ENCODE results near the gene MMP24OS.

The MMP24OS gene

DNA sequence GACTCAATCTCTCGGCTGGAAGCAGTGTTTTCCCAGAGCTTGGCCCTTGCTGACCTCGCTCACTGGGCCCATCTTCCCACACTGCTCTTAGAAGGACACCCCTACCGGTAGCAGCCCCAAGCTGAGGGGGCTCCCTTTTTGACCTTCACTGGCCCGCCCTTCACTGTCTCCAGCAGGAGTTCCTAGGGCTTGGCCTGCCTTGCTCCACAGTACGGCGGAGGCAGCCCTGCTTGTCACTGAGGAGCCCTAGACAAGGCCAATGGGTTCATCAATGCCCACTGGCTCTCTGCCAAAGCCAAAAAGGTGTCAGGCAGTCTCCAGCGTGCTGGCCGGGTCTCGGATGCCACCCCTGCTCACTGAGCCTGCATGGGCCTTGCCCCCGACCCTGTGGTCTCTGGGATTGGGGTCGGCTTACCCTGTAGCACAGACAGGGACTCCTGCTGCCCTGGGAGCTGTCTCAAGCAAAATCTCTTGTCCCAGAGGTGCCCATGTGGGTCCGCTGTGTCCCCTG, 2.1 kb downstream of the MMP24OS start:
- no peaks in the 10 kb centered on the region for H3K9me3 ChIP-seq (ENCODE audit: control insufficient read depth in 1 of 2, low read length in 2 of 2)
- H3K27ac ChIP-seq (ENCODE audit: low read depth, low read length) = no peak overlapping the region
- peaks cover 10 to 28% of the 10 kb centered on the region in 2 donors for H3K4me1 ChIP-seq (ENCODE audit: control insufficient read depth in 1 of 2, insufficient read depth in 2 of 2, low read length in 2 of 2)
- H3K27me3 ChIP-seq (ENCODE audit: control insufficient read depth in 1 of 2, insufficient read depth in 2 of 2, low read length in 2 of 2) = no peaks in the 10 kb centered on the region
- peaks cover 40 to 66% of the 10 kb centered on the region in 2 donors for H3K36me3 ChIP-seq (ENCODE audit: control insufficient read depth in 1 of 2, insufficient read depth in 2 of 2, low read length in 2 of 2)
- no peak overlapping the region for H3K4me3 ChIP-seq (ENCODE audit: low read depth in 1 of 2, low read length in 2 of 2)
- peak overlapping the region in 1 of 2 donors; percentile 75 for H3K9ac ChIP-seq (ENCODE audit: low read depth in 1 of 2, low read length in 2 of 2)

DNA sequence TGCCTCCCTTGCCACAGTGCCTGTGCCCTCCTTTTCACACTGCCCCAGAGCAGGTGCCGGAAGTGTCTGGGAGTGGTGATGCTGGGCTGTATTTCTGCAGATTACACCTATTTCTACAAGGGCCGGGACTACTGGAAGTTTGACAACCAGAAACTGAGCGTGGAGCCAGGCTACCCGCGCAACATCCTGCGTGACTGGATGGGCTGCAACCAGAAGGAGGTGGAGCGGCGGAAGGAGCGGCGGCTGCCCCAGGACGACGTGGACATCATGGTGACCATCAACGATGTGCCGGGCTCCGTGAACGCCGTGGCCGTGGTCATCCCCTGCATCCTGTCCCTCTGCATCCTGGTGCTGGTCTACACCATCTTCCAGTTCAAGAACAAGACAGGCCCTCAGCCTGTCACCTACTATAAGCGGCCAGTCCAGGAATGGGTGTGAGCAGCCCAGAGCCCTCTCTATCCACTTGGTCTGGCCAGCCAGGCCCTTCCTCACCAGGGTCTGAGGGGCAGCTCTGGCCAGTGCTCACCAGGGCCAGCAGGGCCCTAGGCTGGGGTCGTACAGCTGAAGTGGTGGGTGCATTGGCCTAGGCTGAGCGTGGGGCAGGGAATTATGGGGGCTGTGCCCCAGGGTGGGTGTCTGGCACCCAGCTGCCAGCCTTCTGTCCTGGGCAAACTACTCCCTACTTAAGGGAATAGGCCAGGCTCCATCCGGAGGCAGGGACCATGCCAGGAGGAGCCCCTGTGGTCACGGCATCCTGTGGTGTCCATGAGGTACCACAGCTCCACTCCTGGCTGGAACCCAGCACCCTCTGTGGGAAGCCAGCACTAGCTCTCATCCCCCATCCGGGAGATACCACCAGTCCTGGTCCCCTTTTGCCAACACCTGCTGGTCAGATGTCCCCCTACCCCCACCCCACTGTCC, 3.5 kb downstream of the MMP24OS start:
- peaks cover 10 to 25% of the 10 kb centered on the region in 2 donors for H3K4me1 ChIP-seq (ENCODE audit: control insufficient read depth in 1 of 2, insufficient read depth in 2 of 2, low read length in 2 of 2)
- no peaks in the 10 kb centered on the region for H3K27me3 ChIP-seq (ENCODE audit: control insufficient read depth in 1 of 2, insufficient read depth in 2 of 2, low read length in 2 of 2)
- no peak overlapping the region for H3K4me3 ChIP-seq (ENCODE audit: low read depth in 1 of 2, low read length in 2 of 2)
- no peak overlapping the region for H3K27ac ChIP-seq (ENCODE audit: low read depth, low read length)
- no peak overlapping the region for H3K9ac ChIP-seq (ENCODE audit: low read depth in 1 of 2, low read length in 2 of 2)
- peaks cover 28 to 52% of the 10 kb centered on the region in 2 donors for H3K36me3 ChIP-seq (ENCODE audit: control insufficient read depth in 1 of 2, insufficient read depth in 2 of 2, low read length in 2 of 2)
- H3K9me3 ChIP-seq (ENCODE audit: control insufficient read depth in 1 of 2, low read length in 2 of 2) = no peaks in the 10 kb centered on the region

DNA sequence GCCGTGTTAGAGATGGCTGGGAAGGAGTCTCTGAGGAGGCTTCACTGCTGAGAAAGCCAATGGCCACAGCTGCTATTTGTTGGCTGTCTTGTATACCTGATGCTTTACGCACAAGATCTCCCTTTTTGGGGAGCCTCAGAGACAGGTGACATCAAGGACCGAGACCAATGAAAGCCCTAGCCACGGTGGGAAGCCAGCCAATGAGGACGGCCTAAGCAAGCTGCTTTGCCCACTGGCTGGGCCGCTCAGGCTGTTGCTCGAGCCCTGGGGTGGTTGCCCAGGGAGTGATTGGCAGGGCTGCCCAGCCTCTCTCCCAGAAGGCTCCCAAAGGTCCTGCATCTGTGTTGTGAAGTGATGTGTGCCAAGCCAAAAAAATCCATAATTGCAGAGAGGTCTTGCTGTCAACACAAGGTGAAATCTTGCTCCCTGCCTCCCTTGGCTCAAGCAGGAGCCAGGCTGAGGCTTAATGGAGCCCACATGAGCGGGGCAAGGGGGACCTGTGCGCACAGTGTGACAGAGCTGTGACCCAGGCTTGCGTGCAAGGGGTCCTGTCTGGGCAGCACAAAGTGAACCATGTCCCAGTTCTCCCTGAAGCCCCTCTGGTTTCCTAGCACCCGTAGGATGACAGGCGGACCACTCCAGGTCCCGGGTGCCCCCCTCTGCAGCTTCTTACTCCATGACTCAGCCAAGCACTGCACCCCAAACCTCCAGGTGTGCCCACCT, 4.3 kb downstream of the MMP24OS start:
- peaks cover 20 to 44% of the 10 kb centered on the region in 2 donors for H3K36me3 ChIP-seq (ENCODE audit: control insufficient read depth in 1 of 2, insufficient read depth in 2 of 2, low read length in 2 of 2)

DNA sequence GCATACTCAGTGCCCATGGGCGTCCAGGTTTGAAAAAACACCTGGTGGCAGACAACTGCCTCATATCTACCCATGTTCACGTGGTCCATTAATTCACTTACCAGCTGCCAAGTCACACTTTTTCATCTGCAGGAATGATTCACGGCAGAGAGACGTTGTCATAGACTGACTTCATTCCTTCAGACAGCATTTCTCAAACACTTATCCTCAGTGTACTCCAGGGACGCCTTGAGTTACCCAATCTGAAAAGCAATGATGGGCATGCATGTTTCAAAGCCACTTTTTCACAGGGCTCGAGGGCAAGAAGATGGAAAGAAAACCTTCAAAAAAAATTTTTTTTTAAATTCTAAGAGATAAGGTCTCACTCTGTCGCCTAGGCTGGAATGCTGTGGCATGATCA, 6.0 kb downstream of the MMP24OS start:
- no peaks in the 10 kb centered on the region for H3K9me3 ChIP-seq (ENCODE audit: control insufficient read depth in 1 of 2, low read length in 2 of 2)
- H3K36me3 ChIP-seq (ENCODE audit: control insufficient read depth in 1 of 2, insufficient read depth in 2 of 2, low read length in 2 of 2) = peaks cover 23 to 56% of the 10 kb centered on the region in 2 donors
- peaks cover 14 to 19% of the 10 kb centered on the region in 2 donors for H3K4me1 ChIP-seq (ENCODE audit: control insufficient read depth in 1 of 2, insufficient read depth in 2 of 2, low read length in 2 of 2)
- no peak overlapping the region for H3K4me3 ChIP-seq (ENCODE audit: low read depth in 1 of 2, low read length in 2 of 2)
- H3K27me3 ChIP-seq (ENCODE audit: control insufficient read depth in 1 of 2, insufficient read depth in 2 of 2, low read length in 2 of 2) = no peaks in the 10 kb centered on the region
- H3K9ac ChIP-seq (ENCODE audit: low read depth in 1 of 2, low read length in 2 of 2) = no peak overlapping the region
- H3K27ac ChIP-seq (ENCODE audit: low read depth, low read length) = no peak overlapping the region

More for the DNA sequence above, 4.3 kb downstream of the MMP24OS start:
- Histone ChIP-seq H3K27ac (ENCODE audit: low read depth, low read length) (no peak overlapping the region), H3K27me3 (ENCODE audit: control insufficient read depth in 1 of 2, insufficient read depth in 2 of 2, low read length in 2 of 2) (no peaks in the 10 kb centered on the region), H3K4me1 (ENCODE audit: control insufficient read depth in 1 of 2, insufficient read depth in 2 of 2, low read length in 2 of 2) (peaks cover 14 to 23% of the 10 kb centered on the region in 2 donors), H3K9ac (ENCODE audit: low read depth in 1 of 2, low read length in 2 of 2) (no peak overlapping the region), H3K9me3 (ENCODE audit: control insufficient read depth in 1 of 2, low read length in 2 of 2) (no peaks in the 10 kb centered on the region), H3K4me3 (ENCODE audit: low read depth in 1 of 2, low read length in 2 of 2) (no peak overlapping the region)

DNA sequence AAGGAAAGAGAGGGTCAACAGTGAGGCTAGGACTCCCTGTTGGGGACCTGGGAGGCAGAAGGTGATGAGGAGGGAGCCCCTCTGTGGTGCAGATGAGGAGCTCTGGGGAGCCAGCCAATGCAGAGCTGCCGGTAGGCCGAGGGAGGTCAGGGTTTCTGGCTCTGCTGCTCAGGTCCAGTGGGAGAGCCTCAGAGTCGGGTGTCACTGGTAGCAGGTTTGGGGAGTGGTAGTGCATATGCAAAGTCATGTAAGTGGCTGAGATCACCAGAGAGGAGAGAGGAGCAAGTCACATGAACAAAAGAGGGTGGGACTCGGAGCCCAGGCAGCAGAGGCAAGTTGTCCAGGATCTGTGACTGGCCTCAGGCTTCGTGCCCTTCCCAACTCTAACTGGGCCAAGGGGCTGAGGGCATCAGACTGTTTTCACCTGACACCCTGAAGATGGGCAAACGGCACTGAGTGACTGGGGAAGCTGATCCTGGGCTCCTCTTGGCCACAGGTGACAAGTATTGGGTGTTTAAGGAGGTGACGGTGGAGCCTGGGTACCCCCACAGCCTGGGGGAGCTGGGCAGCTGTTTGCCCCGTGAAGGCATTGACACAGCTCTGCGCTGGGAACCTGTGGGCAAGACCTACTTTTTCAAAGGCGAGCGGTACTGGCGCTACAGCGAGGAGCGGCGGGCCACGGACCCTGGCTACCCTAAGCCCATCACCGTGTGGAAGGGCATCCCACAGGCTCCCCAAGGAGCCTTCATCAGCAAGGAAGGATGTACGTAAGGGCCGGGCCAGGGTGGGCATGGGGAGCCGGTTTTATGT, 6.6 kb downstream of the MMP24OS start:
- H3K4me3 ChIP-seq (ENCODE audit: low read depth in 1 of 2, low read length in 2 of 2) = no peak overlapping the region
- peaks cover 23 to 58% of the 10 kb centered on the region in 2 donors for H3K36me3 ChIP-seq (ENCODE audit: control insufficient read depth in 1 of 2, insufficient read depth in 2 of 2, low read length in 2 of 2)
- H3K9ac ChIP-seq (ENCODE audit: low read depth in 1 of 2, low read length in 2 of 2) = no peak overlapping the region
- H3K4me1 ChIP-seq (ENCODE audit: control insufficient read depth in 1 of 2, insufficient read depth in 2 of 2, low read length in 2 of 2) = peaks cover 9 to 13% of the 10 kb centered on the region in 2 donors
- no peak overlapping the region for H3K27ac ChIP-seq (ENCODE audit: low read depth, low read length)
- H3K9me3 ChIP-seq (ENCODE audit: control insufficient read depth in 1 of 2, low read length in 2 of 2) = no peaks in the 10 kb centered on the region
- H3K27me3 ChIP-seq (ENCODE audit: control insufficient read depth in 1 of 2, insufficient read depth in 2 of 2, low read length in 2 of 2) = no peaks in the 10 kb centered on the region

DNA sequence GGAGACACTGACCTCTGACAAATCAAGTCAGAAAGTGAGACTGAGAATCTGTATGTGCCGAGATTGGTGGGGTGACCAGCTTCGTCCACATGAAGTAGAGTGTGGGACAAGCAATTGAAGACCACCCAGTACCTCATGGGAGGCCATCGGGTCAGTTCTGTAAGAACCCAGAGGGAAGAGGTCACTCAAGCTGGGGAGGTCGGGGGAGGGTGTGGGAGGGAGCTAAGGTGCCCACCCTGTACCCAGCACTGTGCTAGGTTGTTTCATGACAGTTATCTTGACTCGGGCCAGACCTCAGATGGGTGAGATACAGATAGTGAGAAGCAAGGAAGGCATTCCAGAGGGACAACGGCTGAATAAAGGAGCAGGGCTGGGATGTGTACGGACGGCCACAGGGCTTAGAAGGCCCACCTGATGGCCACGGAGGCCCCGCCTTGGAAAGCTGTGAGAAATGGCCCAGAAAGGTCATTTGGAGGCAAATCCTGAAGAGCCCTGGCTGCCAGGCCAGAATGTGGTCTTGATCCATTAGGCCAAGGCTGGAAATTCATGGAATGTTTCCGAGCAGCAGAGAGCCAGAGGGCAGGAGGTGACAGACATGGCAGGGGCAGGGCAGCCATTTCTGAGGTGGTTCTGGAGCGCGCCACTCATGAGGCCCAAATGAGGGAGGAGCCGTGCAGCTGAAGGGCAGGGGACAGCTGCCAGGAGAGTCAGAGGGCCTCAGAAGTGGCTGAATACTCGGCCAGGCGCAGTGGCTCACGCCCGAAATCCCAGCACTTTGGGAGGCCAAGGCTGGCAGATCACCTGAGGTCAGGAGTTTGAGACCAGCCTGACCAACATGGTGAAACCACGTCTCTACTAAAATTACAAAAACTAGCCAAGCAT, 7.7 kb downstream of the MMP24OS start:
- H3K36me3 ChIP-seq (ENCODE audit: control insufficient read depth in 1 of 2, insufficient read depth in 2 of 2, low read length in 2 of 2) = peaks cover 20 to 52% of the 10 kb centered on the region in 2 donors
- H3K4me1 ChIP-seq (ENCODE audit: control insufficient read depth in 1 of 2, insufficient read depth in 2 of 2, low read length in 2 of 2) = peaks cover 4 to 10% of the 10 kb centered on the region in 2 donors
- no peak overlapping the region for H3K9ac ChIP-seq (ENCODE audit: low read depth in 1 of 2, low read length in 2 of 2)
- no peak overlapping the region for H3K27ac ChIP-seq (ENCODE audit: low read depth, low read length)
- no peak overlapping the region for H3K4me3 ChIP-seq (ENCODE audit: low read depth in 1 of 2, low read length in 2 of 2)
- no peaks in the 10 kb centered on the region for H3K27me3 ChIP-seq (ENCODE audit: control insufficient read depth in 1 of 2, insufficient read depth in 2 of 2, low read length in 2 of 2)
- no peaks in the 10 kb centered on the region for H3K9me3 ChIP-seq (ENCODE audit: control insufficient read depth in 1 of 2, low read length in 2 of 2)

DNA sequence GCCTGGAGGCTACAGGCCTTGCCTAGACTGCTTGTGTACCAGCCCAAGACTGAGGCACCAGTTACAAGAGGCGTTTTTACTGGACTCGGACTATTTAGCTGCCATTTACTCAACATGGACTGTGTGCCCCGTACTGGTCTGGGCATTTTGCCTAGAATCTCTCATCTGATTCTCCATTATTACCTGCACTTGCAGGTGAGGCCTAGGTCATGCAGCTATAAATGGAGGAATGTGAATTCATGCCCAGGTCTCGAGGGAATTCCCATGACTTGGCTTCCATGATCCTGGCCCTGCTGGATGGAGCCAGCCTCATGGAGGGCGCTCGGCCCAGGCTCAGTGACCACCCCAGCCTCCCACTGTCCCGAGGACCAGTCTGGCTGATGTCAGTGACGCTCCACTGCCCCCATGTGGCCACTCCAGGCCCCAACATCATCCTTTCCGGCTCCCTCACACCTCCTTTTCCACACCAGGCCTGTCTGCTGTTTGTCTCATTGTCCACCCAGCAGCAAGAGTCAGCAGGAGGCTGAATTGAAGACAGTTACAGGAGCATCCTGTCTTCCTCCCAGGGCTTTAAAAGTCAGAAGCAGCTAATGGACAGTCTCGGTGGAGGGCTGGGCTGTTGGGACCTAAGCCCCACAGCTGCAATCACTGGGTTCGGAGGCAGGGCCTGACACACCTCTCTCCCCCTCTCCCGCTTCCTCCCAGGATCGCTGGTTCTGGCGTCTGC, 8.7 kb downstream of the MMP24OS start:
- peak overlapping the region in 1 of 2 donors; percentile 12 for H3K9ac ChIP-seq (ENCODE audit: low read depth in 1 of 2, low read length in 2 of 2)
- H3K9me3 ChIP-seq (ENCODE audit: control insufficient read depth in 1 of 2, low read length in 2 of 2) = no peaks in the 10 kb centered on the region
- H3K36me3 ChIP-seq (ENCODE audit: control insufficient read depth in 1 of 2, insufficient read depth in 2 of 2, low read length in 2 of 2) = peaks cover 20 to 43% of the 10 kb centered on the region in 2 donors
- H3K27me3 ChIP-seq (ENCODE audit: control insufficient read depth in 1 of 2, insufficient read depth in 2 of 2, low read length in 2 of 2) = no peaks in the 10 kb centered on the region
- peaks cover 4 to 10% of the 10 kb centered on the region in 2 donors for H3K4me1 ChIP-seq (ENCODE audit: control insufficient read depth in 1 of 2, insufficient read depth in 2 of 2, low read length in 2 of 2)
- H3K4me3 ChIP-seq (ENCODE audit: low read depth in 1 of 2, low read length in 2 of 2) = no peak overlapping the region
- H3K27ac ChIP-seq (ENCODE audit: low read depth, low read length) = peak overlapping the region; percentile 13

DNA sequence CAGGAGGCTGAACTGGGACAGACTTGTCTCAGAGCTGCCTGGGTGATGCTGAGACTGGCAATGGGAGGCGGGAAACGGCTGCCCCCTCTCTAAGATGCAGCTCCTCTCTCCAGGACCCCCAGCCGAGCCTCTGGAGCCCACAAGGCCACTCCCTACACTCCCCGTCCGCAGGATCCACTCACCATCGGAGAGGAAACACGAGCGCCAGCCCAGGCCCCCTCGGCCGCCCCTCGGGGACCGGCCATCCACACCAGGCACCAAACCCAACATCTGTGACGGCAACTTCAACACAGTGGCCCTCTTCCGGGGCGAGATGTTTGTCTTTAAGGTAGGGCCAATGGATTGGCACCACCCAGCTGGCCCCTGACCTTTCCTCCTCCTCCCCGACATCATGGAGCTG, 10.8 kb downstream of the MMP24OS start:
- peaks cover 16 to 34% of the 10 kb centered on the region in 2 donors for H3K36me3 ChIP-seq (ENCODE audit: control insufficient read depth in 1 of 2, insufficient read depth in 2 of 2, low read length in 2 of 2)

More for the DNA sequence above, 10.8 kb downstream of the MMP24OS start:
- Histone ChIP-seq H3K4me1 (ENCODE audit: control insufficient read depth in 1 of 2, insufficient read depth in 2 of 2, low read length in 2 of 2) (peaks cover 19 to 22% of the 10 kb centered on the region in 2 donors), H3K4me3 (ENCODE audit: low read depth in 1 of 2, low read length in 2 of 2) (no peak overlapping the region), H3K27me3 (ENCODE audit: control insufficient read depth in 1 of 2, insufficient read depth in 2 of 2, low read length in 2 of 2) (no peaks in the 10 kb centered on the region), H3K9me3 (ENCODE audit: control insufficient read depth in 1 of 2, low read length in 2 of 2) (no peaks in the 10 kb centered on the region), H3K27ac (ENCODE audit: low read depth, low read length) (no peak overlapping the region), H3K9ac (ENCODE audit: low read depth in 1 of 2, low read length in 2 of 2) (no peak overlapping the region)
